Smooth muscle cell (in vitro differentiated cells): Measurements from ENCODE around the gene CTSC. TPM values are rescaled to one million over a fixed set of nuclear protein-coding genes. Genes with fewer than 3 reads are reported as not detected.
"Not testable (repeated sequence)": the region's sequence is repeated elsewhere in the genome, so short reads cannot be mapped to it uniquely, and the experiment has no call there.

Experiments
- DNase-seq: peaks from one replicate; lab custom pipeline; 2025; ENCODE audit not compliant: unreplicated experiment; lab: John Stamatoyannopoulos, UW
- H2AFZ ChIP-seq: fragments of 200-600 bp; sonication (generic); 2 replicates; pipeline ENCODE4 v1.6.0; 2016; ENCODE audit warnings: antibody characterized with exemption, low read depth, mild to moderate bottlenecking
- H3F3A ChIP-seq: fragments of 200-600 bp; sonication (generic); 2 replicates; pipeline ENCODE4 v1.6.0; 2017; ENCODE audit warnings: antibody characterized with exemption, low read depth
- H3K27ac ChIP-seq: fragments of 200-600 bp; sonication (generic); 2 replicates; pipeline ENCODE4 v1.5.1; 2016; ENCODE audit warnings: low read depth, mild to moderate bottlenecking
- H3K27me3 ChIP-seq: fragments of 200-600 bp; sonication (generic); 2 replicates; pipeline ENCODE4 v1.6.1; 2016; ENCODE audit warnings: low read depth, mild to moderate bottlenecking
- H3K36me3 ChIP-seq: fragments of 200-600 bp; sonication (generic); 2 replicates; pipeline ENCODE4 v1.5.1; 2016; ENCODE audit warnings: low read depth
- H3K4me1 ChIP-seq: fragments of 200-600 bp; sonication (generic); 2 replicates; pipeline ENCODE4 v1.5.1; 2016; ENCODE audit warnings: low read depth
- H3K4me2 ChIP-seq: fragments of 200-600 bp; sonication (generic); 2 replicates; pipeline ENCODE4 v1.6.0; 2016; ENCODE audit warnings: mild to moderate bottlenecking
- H3K4me3 ChIP-seq: fragments of 200-600 bp; sonication (generic); 2 replicates; pipeline ENCODE4 v1.5.1; 2016; ENCODE audit warnings: mild to moderate bottlenecking
- H3K79me2 ChIP-seq: fragments of 200-600 bp; sonication (generic); 2 replicates; pipeline ENCODE4 v1.6.0; 2016; ENCODE audit warnings: low read depth, mild to moderate bottlenecking
- H3K9ac ChIP-seq: fragments of 200-600 bp; sonication (generic); 2 replicates; pipeline ENCODE4 v1.6.0; 2016; ENCODE audit warnings: low read depth
- H3K9me3 ChIP-seq: fragments of 200-600 bp; sonication (generic); replicated peaks from 2 replicates; pipeline ENCODE4 v1.5.1; 2016; ENCODE audit warnings: low read depth
- H4K20me1 ChIP-seq: fragments of 200-600 bp; sonication (generic); 2 replicates; pipeline ENCODE4 v1.6.0; 2016; ENCODE audit warnings: low read depth
- WGBS: methylation state at CpG from one replicate; pipeline ENCODE4 v1.1.7; 2016; ENCODE audit warnings: low lambda C conversion rate; 5-methylcytosine and 5-hydroxymethylcytosine counted together
- polyA plus RNA-seq: library from polyadenylated mRNA; unstranded; fragments of >200 nt; fragmentation: Nextera tagmentation; extraction: Ambion mirVana; gene quantifications from 2 replicates; pipeline ENCODE4 v1.2.1, GENCODE V29; 2016
- total RNA-seq: library from RNA; depleted of rRNA; stranded (reverse); fragments of >200 nt; gene quantifications from 2 replicates; pipeline ENCODE4 v1.2.3, GENCODE V29; 2014
- TF ChIP-seq, protein P1 (sequence below): fragments of 200-600 bp; sonication (generic); IDR thresholded peaks from 2 replicates; pipeline ENCODE4 v1.5.1; 2017; ENCODE audit warnings: borderline replicate concordance, mild to moderate bottlenecking, antibody characterized with exemption; ENCODE audit not compliant: insufficient read depth, poor library complexity, severe bottlenecking

Gene CTSC
- total and polyA plus RNA-seq, 2 experiments from 2014 or later: 74.3 to 91.8 TPM

GRCh38 chr11:88249706-88250105 is 87.8 kb downstream of the CTSC start:
- no peaks in the 10 kb centered on the region for H4K20me1 ChIP-seq
- no peaks in the 10 kb centered on the region for H3F3A ChIP-seq
- H3K27ac ChIP-seq: no peak overlapping the region
- H3K79me2 ChIP-seq: no peaks in the 10 kb centered on the region
- H3K4me3 ChIP-seq: no peak overlapping the region
- no peak overlapping the region for H3K4me2 ChIP-seq
- TF ChIP-seq, protein P1, sequence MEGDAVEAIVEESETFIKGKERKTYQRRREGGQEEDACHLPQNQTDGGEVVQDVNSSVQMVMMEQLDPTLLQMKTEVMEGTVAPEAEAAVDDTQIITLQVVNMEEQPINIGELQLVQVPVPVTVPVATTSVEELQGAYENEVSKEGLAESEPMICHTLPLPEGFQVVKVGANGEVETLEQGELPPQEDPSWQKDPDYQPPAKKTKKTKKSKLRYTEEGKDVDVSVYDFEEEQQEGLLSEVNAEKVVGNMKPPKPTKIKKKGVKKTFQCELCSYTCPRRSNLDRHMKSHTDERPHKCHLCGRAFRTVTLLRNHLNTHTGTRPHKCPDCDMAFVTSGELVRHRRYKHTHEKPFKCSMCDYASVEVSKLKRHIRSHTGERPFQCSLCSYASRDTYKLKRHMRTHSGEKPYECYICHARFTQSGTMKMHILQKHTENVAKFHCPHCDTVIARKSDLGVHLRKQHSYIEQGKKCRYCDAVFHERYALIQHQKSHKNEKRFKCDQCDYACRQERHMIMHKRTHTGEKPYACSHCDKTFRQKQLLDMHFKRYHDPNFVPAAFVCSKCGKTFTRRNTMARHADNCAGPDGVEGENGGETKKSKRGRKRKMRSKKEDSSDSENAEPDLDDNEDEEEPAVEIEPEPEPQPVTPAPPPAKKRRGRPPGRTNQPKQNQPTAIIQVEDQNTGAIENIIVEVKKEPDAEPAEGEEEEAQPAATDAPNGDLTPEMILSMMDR: no peak
- H3K9ac ChIP-seq: no peak overlapping the region
- H3K9me3 ChIP-seq: no peaks in the 10 kb centered on the region
- no peaks in the 10 kb centered on the region for H3K27me3 ChIP-seq
- DNase-seq: no peak
- H2AFZ ChIP-seq: no peak overlapping the region
- H3K4me1 ChIP-seq: no peaks in the 10 kb centered on the region
- 76% methylated on average over 1 of the region's 1 CpG for WGBS
- H3K36me3 ChIP-seq: no peaks in the 10 kb centered on the region

DNA sequence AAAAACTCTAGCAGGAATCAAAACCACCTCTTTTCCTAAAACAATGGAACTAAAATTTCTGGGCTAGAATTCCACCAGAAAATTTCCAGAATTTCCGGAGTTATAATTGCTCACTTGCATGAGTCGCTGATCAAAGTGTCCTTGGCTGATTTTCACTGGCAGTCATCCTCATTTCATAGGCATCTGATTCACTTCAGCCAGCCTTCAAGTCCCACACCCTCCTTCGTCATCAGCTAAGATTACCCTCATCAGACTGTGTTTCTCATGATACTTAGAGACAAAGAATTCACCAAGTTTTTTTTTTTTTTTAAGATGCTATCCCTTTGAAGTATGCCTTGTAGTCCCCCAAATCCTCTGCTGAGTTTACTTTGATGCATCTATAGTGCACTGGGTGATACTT is 90.8 kb downstream of the CTSC start:
- whole genome bisulfite sequencing: 56% methylated on average over 3 of the region's 3 CpGs

DNA sequence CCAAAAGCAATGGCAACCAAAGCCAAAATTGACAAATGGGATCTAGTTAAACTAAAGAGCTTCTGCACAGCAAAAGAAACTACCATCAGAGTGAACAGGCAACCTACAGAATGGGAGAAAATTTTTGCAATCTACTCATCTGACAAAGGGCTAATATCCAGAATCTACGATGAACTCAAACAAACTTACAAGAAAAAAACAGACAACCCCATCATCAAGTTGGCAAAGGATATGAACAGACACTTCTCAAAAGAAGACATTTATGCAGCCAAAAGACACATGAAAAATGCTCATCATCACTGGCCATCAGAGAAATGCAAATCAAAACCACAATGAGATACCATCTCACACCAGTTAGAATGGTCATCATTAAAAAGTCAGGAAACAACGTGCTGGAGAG is 92.0 kb downstream of the CTSC start:
- 91% methylated on average over 2 of the region's 2 CpGs for WGBS
- H3K9me3 ChIP-seq, H3K4me1 ChIP-seq, H3K36me3 ChIP-seq, DNase-seq, H2AFZ ChIP-seq, H4K20me1 ChIP-seq, H3K4me2 ChIP-seq, H3K27me3 ChIP-seq, H3K4me3 ChIP-seq, H3K27ac ChIP-seq, H3F3A ChIP-seq, H3K9ac ChIP-seq, H3K79me2 ChIP-seq: not testable (repeated sequence)

More for the DNA sequence above, 90.8 kb downstream of the CTSC start:
- Histone ChIP-seq H3K4me3 (no peak overlapping the region), H3K27ac (peak overlapping the region; percentile 38), H3K36me3 (no peaks in the 10 kb centered on the region), H3K27me3 (no peaks in the 10 kb centered on the region), H3K9ac (no peak overlapping the region), H3K9me3 (no peaks in the 10 kb centered on the region), H3K4me1 (no peaks in the 10 kb centered on the region), H3F3A (no peaks in the 10 kb centered on the region), H3K79me2 (no peaks in the 10 kb centered on the region), H4K20me1 (no peaks in the 10 kb centered on the region), H2AFZ (no peak overlapping the region), H3K4me2 (no peak overlapping the region)
- no peak for DNase-seq
- TF ChIP-seq, protein P1: no peak

Other genes starting within 250 kb of the CTSC start
- gene RAB38, start 162.3 kb downstream of the CTSC start, total RNA-seq: 8.4 and 15.3 TPM in 2 replicates
- 1.9 and 12.5 TPM in 2 replicates for gene RAB38, start 162.3 kb downstream of the CTSC start, polyA plus RNA-seq